Esophagus squamous epithelium (tissue), 5 donors: ENCODE results near the gene RASA2. TPM values are rescaled to one million over a fixed set of nuclear protein-coding genes. Genes with fewer than 3 reads are reported as not detected.
A peak's percentile ranks its signal among the peaks of the same experiment; 100 is the strongest.
"Not testable (repeated sequence)": the region's sequence is repeated elsewhere in the genome, so short reads cannot be mapped to it uniquely, and the experiment has no call there.

Experiments used
- DNase-seq: peaks from one replicate; lab custom pipeline; 2025; lab: John Stamatoyannopoulos, UW
- H3K27ac ChIP-seq, 4 donors: fragments of 200-600 bp; sonication (generic); one replicate each; pipeline ENCODE4 v1.5.1; 2016 to 2019; ENCODE audit warnings: mild to moderate bottlenecking in 1 of 4
- H3K27me3 ChIP-seq, 4 donors: fragments of 200-600 bp; sonication (generic); 1 replicate in 3 of 4; 2 replicates in 1 of 4; pipeline versions ENCODE4 v1.5.1 to v1.6.0; 2017 to 2021; ENCODE audit warnings: antibody characterized with exemption in 1 of 4
- H3K36me3 ChIP-seq, 3 donors: fragments of 200-600 bp; sonication (generic); one replicate each; pipeline ENCODE4 v1.5.1; 2016 to 2019
- H3K4me1 ChIP-seq, 3 donors: fragments of 200-600 bp; sonication (generic); one replicate each; pipeline ENCODE4 v1.5.1; 2017 to 2019
- H3K4me3 ChIP-seq, 4 donors: fragments of 200-600 bp; sonication (generic); 1 replicate in 3 of 4; 2 replicates in 1 of 4; pipeline ENCODE4 v1.5.1; 2016 to 2019; ENCODE audit warnings: mild to moderate bottlenecking in 2 of 4, moderate library complexity in 1 of 4
- H3K9me3 ChIP-seq, 3 donors: fragments of 200-600 bp; sonication (generic); one replicate each; pipeline ENCODE4 v1.5.1; 2016 to 2019
- POLR2A ChIP-seq, 4 donors: fragments of 450-650 bp; IDR thresholded peaks; one replicate each; pipeline ENCODE4 v1.6.1; 2017; ENCODE audit warnings: antibody characterized with exemption in 4 of 4, mild to moderate bottlenecking in 4 of 4, moderate library complexity in 3 of 4
- WGBS, 2 donors: methylation state at CpG; one replicate each; pipeline ENCODE4 v1.1.5; 2018; 5-methylcytosine and 5-hydroxymethylcytosine counted together
- intact Hi-C: fragments of 100-400 bp; cut with DNase I; formaldehyde crosslinking; loops from one replicate; pipeline ENCODE4 v1.15.0; 2022
- total RNA-seq, 4 donors: library from RNA; depleted of rRNA; stranded (reverse); fragments of >200 nt; gene quantifications; one replicate each; pipeline ENCODE4 v1.1.0, GENCODE V29; 2016
- TF ChIP-seq, protein P1 (sequence below), 6 experiments: fragments of 450-650 bp in 4 of 6; fragments of 200-600 bp in 2 of 6; sonication (generic) in 2 of 6; IDR thresholded peaks; one replicate each; pipeline ENCODE4 v1.5.1; 2016 to 2019; ENCODE audit warnings: antibody characterized with exemption in 6 of 6, mild to moderate bottlenecking in 4 of 6, moderate library complexity in 4 of 6
- donor health status: DM: yes; HTN: yes; CAD: no.

RASA2 gene
- total RNA-seq, 4 donors from 2014 or later, result 12.6 to 24.6 (median 19.4) TPM

DNA sequence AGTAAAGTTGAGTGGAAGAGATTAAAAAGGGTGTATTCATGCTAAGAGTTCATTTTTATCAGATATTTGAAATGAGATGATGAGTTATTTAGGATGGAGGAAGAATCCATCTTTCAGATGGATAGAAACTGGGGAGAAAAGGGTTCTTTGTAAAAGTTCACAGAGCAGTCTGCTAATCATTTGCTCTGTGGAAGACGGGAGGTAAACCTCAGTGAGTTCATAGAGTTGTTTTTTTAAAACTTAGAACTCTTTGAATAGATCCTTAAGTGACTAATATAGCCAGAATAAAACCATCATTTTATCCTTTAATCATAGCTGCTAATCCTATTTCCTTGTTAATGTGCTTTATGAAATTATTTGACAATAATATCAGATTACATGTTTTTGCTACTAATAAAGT lies 5.1 kb downstream of the RASA2 start:
- no peaks in the 10 kb centered on the region for H3K36me3 ChIP-seq
- no peak for DNase-seq
- no peaks in the 10 kb centered on the region for H3K9me3 ChIP-seq
- WGBS, 2 donors, result 21 to 41% methylated on average over 1 of the region's 1 CpG
- no peak for TF ChIP-seq POLR2A (IDR thresholded peaks at IDR 0.05)
- TF ChIP-seq, protein P1, sequence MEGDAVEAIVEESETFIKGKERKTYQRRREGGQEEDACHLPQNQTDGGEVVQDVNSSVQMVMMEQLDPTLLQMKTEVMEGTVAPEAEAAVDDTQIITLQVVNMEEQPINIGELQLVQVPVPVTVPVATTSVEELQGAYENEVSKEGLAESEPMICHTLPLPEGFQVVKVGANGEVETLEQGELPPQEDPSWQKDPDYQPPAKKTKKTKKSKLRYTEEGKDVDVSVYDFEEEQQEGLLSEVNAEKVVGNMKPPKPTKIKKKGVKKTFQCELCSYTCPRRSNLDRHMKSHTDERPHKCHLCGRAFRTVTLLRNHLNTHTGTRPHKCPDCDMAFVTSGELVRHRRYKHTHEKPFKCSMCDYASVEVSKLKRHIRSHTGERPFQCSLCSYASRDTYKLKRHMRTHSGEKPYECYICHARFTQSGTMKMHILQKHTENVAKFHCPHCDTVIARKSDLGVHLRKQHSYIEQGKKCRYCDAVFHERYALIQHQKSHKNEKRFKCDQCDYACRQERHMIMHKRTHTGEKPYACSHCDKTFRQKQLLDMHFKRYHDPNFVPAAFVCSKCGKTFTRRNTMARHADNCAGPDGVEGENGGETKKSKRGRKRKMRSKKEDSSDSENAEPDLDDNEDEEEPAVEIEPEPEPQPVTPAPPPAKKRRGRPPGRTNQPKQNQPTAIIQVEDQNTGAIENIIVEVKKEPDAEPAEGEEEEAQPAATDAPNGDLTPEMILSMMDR (IDR thresholded peaks at IDR 0.05), result no peak
- H3K4me1 ChIP-seq, result peaks cover 0 to 41% (median 3%) of the 10 kb centered on the region in 3 donors
- intact Hi-C loops, result no loop called here
- no peaks in the 10 kb centered on the region for H3K27me3 ChIP-seq
- H3K4me3 ChIP-seq, result no peak overlapping the region
- no peak overlapping the region for H3K27ac ChIP-seq

DNA sequence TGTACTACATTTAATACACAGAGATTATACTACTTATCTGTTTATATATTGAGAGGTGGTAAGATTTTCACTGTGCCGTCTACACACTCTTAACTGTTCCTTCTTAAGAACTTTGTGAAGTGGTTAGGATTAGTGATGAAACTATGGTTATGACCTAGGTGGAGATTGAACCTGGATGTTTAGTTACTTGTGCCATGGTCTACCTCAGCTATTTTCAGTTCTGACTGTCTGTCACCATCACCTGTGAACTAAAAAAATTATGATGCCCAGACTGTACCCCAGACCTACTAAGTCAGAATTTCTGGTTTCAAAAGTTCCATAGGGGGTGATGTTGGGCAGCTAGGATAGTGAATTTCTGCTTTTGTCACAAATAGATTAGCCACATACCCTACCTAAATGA lies 6.4 kb downstream of the RASA2 start:
- no peaks in the 10 kb centered on the region for H3K27me3 ChIP-seq
- TF ChIP-seq POLR2A (IDR thresholded peaks at IDR 0.05), result no peak
- TF ChIP-seq, protein P1 (IDR thresholded peaks at IDR 0.05), result no peak
- 86 to 91% methylated on average over 1 of the region's 1 CpG for WGBS, 2 donors

DNA sequence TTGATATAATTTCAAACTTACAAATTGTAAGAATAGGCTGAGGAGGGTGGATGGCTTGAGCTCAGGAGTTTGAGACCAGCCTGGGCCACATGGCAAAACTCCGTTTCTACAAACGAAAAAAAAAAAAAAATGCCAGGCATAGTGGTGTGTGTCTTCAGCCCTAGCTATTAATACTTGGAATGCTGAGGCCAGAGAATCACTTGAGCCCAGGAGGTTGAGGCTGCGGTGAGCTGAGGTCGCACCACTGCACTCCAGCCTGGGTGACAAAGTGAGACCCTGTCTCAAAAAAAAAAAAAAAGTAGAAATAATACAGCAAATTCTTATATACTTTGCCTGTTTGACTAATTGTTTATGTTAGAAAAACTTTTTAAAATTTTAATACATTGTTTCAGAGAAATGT lies 10.8 kb downstream of the RASA2 start:
- H3K36me3 ChIP-seq, H3K27ac ChIP-seq, H3K9me3 ChIP-seq, H3K4me3 ChIP-seq, intact Hi-C loops, DNase-seq, H3K27me3 ChIP-seq: not testable (repeated sequence)
- WGBS, 2 donors, result 80 to 88% methylated on average over 4 of the region's 4 CpGs
- H3K4me1 ChIP-seq, result peaks cover 0 to 21% (median 0%) of the 10 kb centered on the region in 3 donors

More for the DNA sequence above, 6.4 kb downstream of the RASA2 start:
- DNase-seq, result no peak
- Histone ChIP-seq H3K4me1 (peaks cover 0 to 41% (median 2%) of the 10 kb centered on the region in 3 donors), H3K4me3 (no peak overlapping the region), H3K36me3 (no peaks in the 10 kb centered on the region), H3K27ac (no peak overlapping the region), H3K9me3 (no peaks in the 10 kb centered on the region)
- intact Hi-C loops, result no loop called here

DNA sequence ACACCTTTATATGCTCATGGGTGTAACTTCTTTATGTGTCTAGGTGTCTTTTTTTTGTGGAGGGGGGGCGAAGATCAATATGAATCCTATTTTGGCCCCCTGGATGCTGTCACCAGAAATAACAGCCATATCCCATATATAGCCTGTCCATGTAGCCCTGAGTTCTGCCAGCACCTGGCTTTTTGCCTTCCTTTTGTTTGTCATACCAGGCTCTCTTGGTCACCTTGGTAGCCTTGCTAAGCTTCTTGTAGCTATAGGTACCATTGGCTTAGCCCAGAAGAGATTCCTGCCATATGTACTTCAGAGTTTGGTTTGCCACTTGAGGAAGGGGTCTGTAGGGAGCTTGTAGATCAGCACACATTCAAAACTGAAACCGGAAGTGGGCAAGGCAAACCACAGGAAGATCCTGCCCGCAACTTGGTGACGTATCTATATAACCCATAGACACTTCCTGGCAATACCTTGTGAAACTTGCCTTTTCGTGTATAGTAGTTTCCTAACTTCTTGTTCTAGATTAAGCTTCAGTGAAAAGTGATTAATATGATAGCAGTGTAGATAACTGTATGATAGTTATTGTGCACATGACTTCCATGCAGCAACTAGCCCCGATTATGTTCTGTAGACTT lies 11.9 kb downstream of the RASA2 start:
- Histone ChIP-seq H3K9me3 (no peaks in the 10 kb centered on the region), H3K4me3 (no peak overlapping the region), H3K27ac (peak overlapping the region in 2 of 4 donors; percentile 59 to 65), H3K4me1 (peaks cover 0 to 21% (median 0%) of the 10 kb centered on the region in 3 donors), H3K36me3 (peaks cover 0 to 6% (median 0%) of the 10 kb centered on the region in 3 donors), H3K27me3 (no peaks in the 10 kb centered on the region)
- DNase-seq, result peak; percentile 47
- 70 to 82% methylated on average over 6 of the region's 6 CpGs for WGBS, 2 donors
- TF ChIP-seq POLR2A (IDR thresholded peaks at IDR 0.05), result no peak
- TF ChIP-seq, protein P1 (IDR thresholded peaks at IDR 0.05), result no peak
- intact Hi-C loops, result no loop called here

DNA sequence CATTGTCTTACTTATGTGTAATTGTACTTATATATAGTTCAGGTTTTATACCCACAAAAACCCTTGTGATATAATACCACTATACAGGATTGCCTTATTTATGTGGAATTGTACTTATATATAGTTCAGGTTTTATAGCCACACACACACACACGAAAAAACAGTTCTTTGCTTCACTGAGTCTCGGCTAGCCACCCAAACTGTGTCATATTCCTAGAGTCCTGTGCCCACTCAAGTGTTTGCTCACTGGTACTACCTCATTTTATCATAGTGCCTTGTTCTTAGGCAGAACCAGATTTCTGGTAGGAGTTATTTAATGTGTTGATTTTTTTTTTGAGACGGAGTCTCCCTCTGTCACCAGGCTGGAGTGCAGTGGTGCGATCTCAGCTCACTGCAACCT lies 12.5 kb downstream of the RASA2 start:
- 80 to 94% methylated on average over 4 of the region's 4 CpGs for WGBS, 2 donors
- DNase-seq, result no peak
- Histone ChIP-seq H3K9me3 (no peaks in the 10 kb centered on the region), H3K4me1 (peaks cover 0 to 21% (median 0%) of the 10 kb centered on the region in 3 donors), H3K36me3 (peaks cover 0 to 6% (median 0%) of the 10 kb centered on the region in 3 donors), H3K27ac (peak overlapping the region in 2 of 4 donors; percentile 59 to 65), H3K27me3 (no peaks in the 10 kb centered on the region), H3K4me3 (no peak overlapping the region)
- TF ChIP-seq POLR2A (IDR thresholded peaks at IDR 0.05), result no peak
- TF ChIP-seq, protein P1 (IDR thresholded peaks at IDR 0.05), result no peak
- intact Hi-C loops, result no loop called here
